HFFc6 (cell line): ENCODE results near the gene GRIK1. TPM values are rescaled to one million over a fixed set of nuclear protein-coding genes. Genes with fewer than 3 reads are reported as not detected.

ENCODE experiments used
- DNase-seq: peaks from one replicate; pipeline ENCODE4 v3.0.0-alpha.2; 2018
- H3K27ac Mint-ChIP-seq: 2 replicates; pipeline ENCODE4 v1.8.0; 2020; ENCODE audit warnings: mild to moderate bottlenecking, mixed read lengths
- H3K27me3 Mint-ChIP-seq: 2 replicates; pipeline ENCODE4 v1.8.0; 2021; ENCODE audit warnings: mild to moderate bottlenecking, moderate library complexity, mixed read lengths; ENCODE audit not compliant: insufficient read depth
- H3K36me3 Mint-ChIP-seq: 2 replicates; pipeline ENCODE4 v1.8.0; 2021; ENCODE audit warnings: low read depth, mixed read lengths
- H3K4me1 Mint-ChIP-seq: 2 replicates; pipeline ENCODE4 v1.8.0; 2020; ENCODE audit warnings: low read depth, mixed read lengths
- H3K4me3 Mint-ChIP-seq: 2 replicates; pipeline ENCODE4 v1.8.0; 2020; ENCODE audit warnings: mild to moderate bottlenecking, moderate library complexity, mixed read lengths
- H3K9me3 Mint-ChIP-seq: 2 replicates; pipeline ENCODE4 v1.8.0; 2020; ENCODE audit warnings: mild to moderate bottlenecking, mixed read lengths
- total RNA-seq, 6 experiments: library from RNA; stranded (reverse); fragmentation: NEBNext Ultra II Directional; extraction: Animal tissue kit (Norgen Biotek cat#: 25700); gene quantifications; 2 replicates in 1 of 6; 3 replicates in 5 of 6; pipeline ENCODE4 v1.2.3, GENCODE V29; 2021
- TF ChIP-seq, protein P1 (sequence below): fragments of 200-600 bp; sonication (generic); IDR thresholded peaks from 2 replicates; pipeline ENCODE4 v1.5.0; 2021; ENCODE audit warnings: antibody characterized with exemption, mild to moderate bottlenecking

The GRIK1 gene
- total RNA-seq, 6 experiments from 2014 or later = not detected

DNA sequence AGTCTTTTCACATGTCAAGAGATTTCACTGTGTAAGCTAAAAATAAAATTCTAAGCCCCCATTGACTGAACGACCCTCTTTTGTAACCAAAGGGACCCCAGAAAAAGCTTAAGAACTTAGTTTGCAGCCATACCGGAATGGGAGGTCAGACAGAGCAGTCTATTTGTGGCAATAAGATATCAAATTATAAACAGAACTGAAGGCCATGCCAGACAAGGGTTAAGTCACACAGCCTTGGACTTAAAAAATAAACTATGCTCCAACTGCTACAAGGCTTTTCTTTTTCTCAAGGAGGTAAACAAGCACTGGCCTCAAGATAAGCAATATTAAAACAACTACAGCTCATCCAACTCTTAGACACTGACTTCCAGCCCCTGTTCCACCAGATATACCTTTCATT, 384.2 kb downstream of the GRIK1 start:
- TF ChIP-seq, protein P1, sequence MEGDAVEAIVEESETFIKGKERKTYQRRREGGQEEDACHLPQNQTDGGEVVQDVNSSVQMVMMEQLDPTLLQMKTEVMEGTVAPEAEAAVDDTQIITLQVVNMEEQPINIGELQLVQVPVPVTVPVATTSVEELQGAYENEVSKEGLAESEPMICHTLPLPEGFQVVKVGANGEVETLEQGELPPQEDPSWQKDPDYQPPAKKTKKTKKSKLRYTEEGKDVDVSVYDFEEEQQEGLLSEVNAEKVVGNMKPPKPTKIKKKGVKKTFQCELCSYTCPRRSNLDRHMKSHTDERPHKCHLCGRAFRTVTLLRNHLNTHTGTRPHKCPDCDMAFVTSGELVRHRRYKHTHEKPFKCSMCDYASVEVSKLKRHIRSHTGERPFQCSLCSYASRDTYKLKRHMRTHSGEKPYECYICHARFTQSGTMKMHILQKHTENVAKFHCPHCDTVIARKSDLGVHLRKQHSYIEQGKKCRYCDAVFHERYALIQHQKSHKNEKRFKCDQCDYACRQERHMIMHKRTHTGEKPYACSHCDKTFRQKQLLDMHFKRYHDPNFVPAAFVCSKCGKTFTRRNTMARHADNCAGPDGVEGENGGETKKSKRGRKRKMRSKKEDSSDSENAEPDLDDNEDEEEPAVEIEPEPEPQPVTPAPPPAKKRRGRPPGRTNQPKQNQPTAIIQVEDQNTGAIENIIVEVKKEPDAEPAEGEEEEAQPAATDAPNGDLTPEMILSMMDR = no peak

DNA sequence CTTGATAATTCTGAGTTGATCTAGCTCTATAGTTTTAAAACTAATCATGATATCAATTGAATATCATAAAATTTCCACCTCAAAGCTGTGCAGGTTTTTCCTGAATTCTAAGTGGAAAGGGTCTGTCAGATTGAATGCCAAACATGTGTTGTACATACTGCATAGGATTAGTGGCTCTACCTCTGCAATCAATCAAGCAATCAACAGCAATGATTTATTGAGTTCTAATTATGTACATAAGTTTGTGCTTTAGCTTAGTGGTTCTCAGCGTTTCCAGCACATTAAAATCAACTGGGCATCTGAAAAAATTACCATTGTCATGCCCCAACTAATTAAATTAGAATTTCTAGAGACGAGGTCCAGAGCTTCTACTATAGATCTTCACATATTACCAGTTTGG, 389.6 kb downstream of the GRIK1 start:
- H3K4me1 Mint-ChIP-seq = peaks cover 7% of the 10 kb centered on the region
- H3K27me3 Mint-ChIP-seq = no peaks in the 10 kb centered on the region

More for the DNA sequence above, 384.2 kb downstream of the GRIK1 start:
- no peaks in the 10 kb centered on the region for H3K4me1 Mint-ChIP-seq
- H3K4me3 Mint-ChIP-seq = no peak overlapping the region
- DNase-seq = no peak
- H3K27ac Mint-ChIP-seq = no peak overlapping the region
- H3K9me3 Mint-ChIP-seq = no peaks in the 10 kb centered on the region
- no peaks in the 10 kb centered on the region for H3K27me3 Mint-ChIP-seq
- H3K36me3 Mint-ChIP-seq = no peaks in the 10 kb centered on the region

DNA sequence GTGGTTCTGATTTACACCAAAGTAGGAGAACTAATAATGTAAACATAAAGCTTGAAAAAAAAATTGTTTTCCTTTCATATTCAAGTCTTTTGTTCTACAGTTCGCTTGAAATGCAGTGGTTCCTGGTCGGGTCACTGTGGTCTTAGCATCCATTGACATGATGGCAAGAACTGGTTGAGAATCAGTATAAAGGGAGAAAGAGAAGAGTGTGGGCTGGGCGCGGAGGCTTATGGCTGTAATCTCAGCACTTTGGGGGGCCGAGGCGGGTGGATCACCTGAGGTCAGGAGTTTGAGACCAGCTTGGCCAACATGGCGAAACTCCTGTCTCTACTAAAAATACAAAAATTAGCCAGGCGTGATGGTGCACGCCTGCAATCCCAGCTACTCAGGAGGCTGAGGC, 390.2 kb downstream of the GRIK1 start:
- H3K9me3 Mint-ChIP-seq = no peaks in the 10 kb centered on the region
- H3K4me3 Mint-ChIP-seq = no peak overlapping the region

More for the DNA sequence above, 389.6 kb downstream of the GRIK1 start:
- TF ChIP-seq, protein P1 = no peak
- Mint-ChIP-seq H3K9me3 (no peaks in the 10 kb centered on the region), H3K27ac (no peak overlapping the region), H3K4me3 (no peak overlapping the region), H3K36me3 (no peaks in the 10 kb centered on the region)
- DNase-seq = no peak

DNA sequence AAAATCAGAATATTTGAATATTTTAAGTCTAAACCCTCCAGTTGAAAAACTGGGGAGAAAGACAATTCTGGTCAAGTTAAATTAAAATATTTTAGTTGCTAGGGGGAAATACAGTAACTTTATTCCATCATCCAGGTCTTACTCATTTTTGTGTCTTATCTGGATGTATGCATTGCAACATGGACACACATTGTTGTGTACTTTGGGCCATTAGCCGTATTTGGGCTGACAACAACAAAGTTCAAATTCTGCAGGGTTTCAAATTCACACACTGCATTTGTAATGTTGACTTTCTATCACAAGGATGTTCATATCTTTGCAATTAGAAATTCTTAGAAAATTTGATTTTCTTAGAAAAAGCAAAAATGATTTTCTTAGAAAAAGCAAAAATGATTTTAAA, 391.8 kb downstream of the GRIK1 start:
- Mint-ChIP-seq H3K9me3 (no peaks in the 10 kb centered on the region), H3K27ac (no peak overlapping the region), H3K36me3 (no peaks in the 10 kb centered on the region), H3K27me3 (no peaks in the 10 kb centered on the region), H3K4me3 (no peak overlapping the region), H3K4me1 (peaks cover 7% of the 10 kb centered on the region)
- DNase-seq = no peak
- TF ChIP-seq, protein P1 = no peak

More for the DNA sequence above, 390.2 kb downstream of the GRIK1 start:
- DNase-seq = no peak
- Mint-ChIP-seq H3K4me1 (peaks cover 7% of the 10 kb centered on the region), H3K27me3 (no peaks in the 10 kb centered on the region), H3K27ac (no peak overlapping the region), H3K36me3 (no peaks in the 10 kb centered on the region)
- TF ChIP-seq, protein P1 = no peak

DNA sequence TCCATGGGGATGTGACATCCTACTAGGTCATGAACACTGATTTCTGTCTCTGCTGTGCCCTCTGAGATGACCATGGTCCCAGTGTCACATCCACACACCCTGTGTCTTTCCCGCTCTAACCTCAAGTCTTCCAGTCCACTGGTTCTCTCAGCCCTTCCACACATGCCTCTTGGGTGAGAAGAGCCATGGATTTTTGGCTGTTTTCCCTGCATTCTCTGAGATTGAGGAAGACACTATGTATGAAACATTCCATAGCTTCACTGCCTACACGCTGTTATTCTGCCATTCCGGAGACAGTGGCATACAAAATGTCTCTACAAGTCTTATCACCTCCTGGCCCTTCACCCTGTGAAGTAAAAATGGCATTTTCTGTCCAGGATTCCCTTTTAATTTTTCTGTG, 393.7 kb downstream of the GRIK1 start:
- Mint-ChIP-seq H3K9me3 (no peaks in the 10 kb centered on the region), H3K27ac (no peak overlapping the region), H3K4me1 (peaks cover 7% of the 10 kb centered on the region), H3K4me3 (no peak overlapping the region), H3K27me3 (no peaks in the 10 kb centered on the region), H3K36me3 (no peaks in the 10 kb centered on the region)
- DNase-seq = no peak
- TF ChIP-seq, protein P1 = no peak

DNA sequence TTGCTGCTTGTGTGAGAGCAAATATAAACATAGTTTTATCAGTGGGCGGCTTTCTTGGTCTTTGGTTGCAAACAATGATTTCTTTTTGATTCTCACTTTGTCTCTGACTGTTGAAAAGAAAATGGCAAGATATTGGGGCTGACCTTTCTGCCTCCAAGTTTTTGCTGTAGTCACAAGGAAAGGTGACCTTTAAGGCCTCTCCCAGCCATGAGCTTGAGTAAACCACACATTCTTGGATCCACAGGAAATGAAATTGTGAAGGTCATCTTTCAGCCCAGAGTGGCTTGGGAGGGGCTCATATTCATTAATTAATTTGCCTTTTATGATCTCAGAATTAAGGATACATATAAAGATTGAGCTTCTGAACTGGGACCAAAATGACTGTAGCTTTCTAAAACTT, 399.5 kb downstream of the GRIK1 start:
- TF ChIP-seq, protein P1 = no peak

More for the DNA sequence above, 399.5 kb downstream of the GRIK1 start:
- H3K27ac Mint-ChIP-seq = no peak overlapping the region
- no peaks in the 10 kb centered on the region for H3K36me3 Mint-ChIP-seq
- DNase-seq = no peak
- H3K4me1 Mint-ChIP-seq = peaks cover 22% of the 10 kb centered on the region
- H3K27me3 Mint-ChIP-seq = peaks cover 2% of the 10 kb centered on the region; the same call in 1 of the 2 replicates
- H3K4me3 Mint-ChIP-seq = no peak overlapping the region
- H3K9me3 Mint-ChIP-seq = no peaks in the 10 kb centered on the region
